Measurements from ENCODE around the gene POLR3H. TPM values are rescaled to one million over a fixed set of nuclear protein-coding genes. Genes with fewer than 3 reads are reported as not detected.
"Not testable (repeated sequence)": the region's sequence is repeated elsewhere in the genome, so short reads cannot be mapped to it uniquely, and the experiment has no call there.

The POLR3H gene
- total RNA-seq, 1 donor from 2014 or later: 44.5 TPM

- no peaks in the 10 kb centered on the region for H3K27me3 ChIP-seq (ENCODE audit: insufficient read depth, low read length)
- H2AFZ ChIP-seq (ENCODE audit: low read depth, low read length): no peak overlapping the region
- Mint-ChIP-seq H3K9me3 (ENCODE audit: unreplicated experiment) (no peaks in the 10 kb centered on the region), H3K27ac (ENCODE audit: unreplicated experiment) (no peak overlapping the region), H3K27me3 (ENCODE audit: low read depth, unreplicated experiment) (no peaks in the 10 kb centered on the region), H3K4me3 (ENCODE audit: unreplicated experiment) (no peak overlapping the region), H3K4me1 (ENCODE audit: low read depth, unreplicated experiment) (no peaks in the 10 kb centered on the region), H3K36me3 (ENCODE audit: low read depth, unreplicated experiment) (peaks cover 13% of the 10 kb centered on the region)
- H3K79me2 ChIP-seq (ENCODE audit: insufficient read depth, low read length): no peaks in the 10 kb centered on the region
- H3K36me3 ChIP-seq (ENCODE audit: insufficient read depth, low read length): peaks cover 5% of the 10 kb centered on the region
- DNase-seq (ENCODE audit: low read depth) (no peak), FAIRE-seq (no peak)
- H3K9ac ChIP-seq (ENCODE audit: low read length): no peak overlapping the region
- H3K4me3 ChIP-seq (ENCODE audit: insufficient read depth, low read depth, low read length): no peak overlapping the region
- no peak for TF ChIP-seq EZH2 (IDR thresholded peaks at IDR 0.05; ENCODE audit: insufficient read depth, low read length)
- TF ChIP-seq, protein P1, sequence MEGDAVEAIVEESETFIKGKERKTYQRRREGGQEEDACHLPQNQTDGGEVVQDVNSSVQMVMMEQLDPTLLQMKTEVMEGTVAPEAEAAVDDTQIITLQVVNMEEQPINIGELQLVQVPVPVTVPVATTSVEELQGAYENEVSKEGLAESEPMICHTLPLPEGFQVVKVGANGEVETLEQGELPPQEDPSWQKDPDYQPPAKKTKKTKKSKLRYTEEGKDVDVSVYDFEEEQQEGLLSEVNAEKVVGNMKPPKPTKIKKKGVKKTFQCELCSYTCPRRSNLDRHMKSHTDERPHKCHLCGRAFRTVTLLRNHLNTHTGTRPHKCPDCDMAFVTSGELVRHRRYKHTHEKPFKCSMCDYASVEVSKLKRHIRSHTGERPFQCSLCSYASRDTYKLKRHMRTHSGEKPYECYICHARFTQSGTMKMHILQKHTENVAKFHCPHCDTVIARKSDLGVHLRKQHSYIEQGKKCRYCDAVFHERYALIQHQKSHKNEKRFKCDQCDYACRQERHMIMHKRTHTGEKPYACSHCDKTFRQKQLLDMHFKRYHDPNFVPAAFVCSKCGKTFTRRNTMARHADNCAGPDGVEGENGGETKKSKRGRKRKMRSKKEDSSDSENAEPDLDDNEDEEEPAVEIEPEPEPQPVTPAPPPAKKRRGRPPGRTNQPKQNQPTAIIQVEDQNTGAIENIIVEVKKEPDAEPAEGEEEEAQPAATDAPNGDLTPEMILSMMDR (IDR thresholded peaks at IDR 0.05; ENCODE audit: insufficient read depth, low read depth, low read length): no peak
- H3K4me2 ChIP-seq (ENCODE audit: low read length): no peak overlapping the region
- no peaks in the 10 kb centered on the region for H3K9me3 ChIP-seq (ENCODE audit: insufficient read depth, low read depth, low read length)
- H3K4me1 ChIP-seq (ENCODE audit: insufficient read depth, low read length): no peaks in the 10 kb centered on the region
- H3K27ac ChIP-seq (ENCODE audit: low read depth, low read length): no peak overlapping the region
- H4K20me1 ChIP-seq (ENCODE audit: insufficient read depth, low read length): peaks cover 4% of the 10 kb centered on the region
Observed at GRCh38 chr22:41573677-41574076, 29.4 kb upstream of the POLR3H start.

- H3K27ac ChIP-seq (ENCODE audit: low read depth, low read length); H3K4me3 Mint-ChIP-seq (ENCODE audit: unreplicated experiment); H3K9ac ChIP-seq (ENCODE audit: low read length); H3K9me3 ChIP-seq (ENCODE audit: insufficient read depth, low read depth, low read length); H3K27ac Mint-ChIP-seq (ENCODE audit: unreplicated experiment); FAIRE-seq; H3K9me3 Mint-ChIP-seq (ENCODE audit: unreplicated experiment); H4K20me1 ChIP-seq (ENCODE audit: insufficient read depth, low read length); H3K27me3 ChIP-seq (ENCODE audit: insufficient read depth, low read length); H3K36me3 Mint-ChIP-seq (ENCODE audit: low read depth, unreplicated experiment); H3K79me2 ChIP-seq (ENCODE audit: insufficient read depth, low read length); H3K4me2 ChIP-seq (ENCODE audit: low read length); H3K4me1 ChIP-seq (ENCODE audit: insufficient read depth, low read length); H3K27me3 Mint-ChIP-seq (ENCODE audit: low read depth, unreplicated experiment); H3K4me3 ChIP-seq (ENCODE audit: insufficient read depth, low read depth, low read length); H2AFZ ChIP-seq (ENCODE audit: low read depth, low read length); H3K36me3 ChIP-seq (ENCODE audit: insufficient read depth, low read length); H3K4me1 Mint-ChIP-seq (ENCODE audit: low read depth, unreplicated experiment); DNase-seq (ENCODE audit: low read depth): not testable (repeated sequence)
Observed at GRCh38 chr22:41572305-41572704, 28.0 kb upstream of the POLR3H start.

DNA sequence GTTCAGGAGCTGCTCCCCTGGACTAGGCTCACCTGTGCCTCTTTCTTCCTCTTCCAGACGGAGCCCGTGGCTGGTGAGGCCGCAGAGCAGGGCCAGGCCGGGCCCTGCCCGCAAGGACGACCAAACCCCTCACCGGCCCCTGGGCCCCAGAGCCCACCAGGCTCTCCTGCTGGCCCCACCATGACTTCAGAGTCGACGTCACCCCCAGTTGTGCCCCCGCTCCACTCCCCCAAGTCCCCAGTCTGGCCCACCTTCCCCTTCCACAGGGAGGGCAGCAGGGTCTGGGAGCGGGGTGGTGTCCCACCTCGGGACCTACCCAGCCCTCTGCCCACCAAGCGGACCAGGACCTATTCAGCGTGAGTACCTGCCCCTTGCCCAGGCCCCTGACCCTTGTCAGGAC lies 27.5 kb upstream of the POLR3H start:
- Mint-ChIP-seq H3K27ac (ENCODE audit: unreplicated experiment) (no peak overlapping the region), H3K27me3 (ENCODE audit: low read depth, unreplicated experiment) (no peaks in the 10 kb centered on the region), H3K9me3 (ENCODE audit: unreplicated experiment) (no peaks in the 10 kb centered on the region), H3K36me3 (ENCODE audit: low read depth, unreplicated experiment) (peaks cover 2% of the 10 kb centered on the region), H3K4me3 (ENCODE audit: unreplicated experiment) (no peak overlapping the region), H3K4me1 (ENCODE audit: low read depth, unreplicated experiment) (no peaks in the 10 kb centered on the region)
- H3K9ac ChIP-seq (ENCODE audit: low read length): no peak overlapping the region
- no peak for TF ChIP-seq EZH2 (IDR thresholded peaks at IDR 0.05; ENCODE audit: insufficient read depth, low read length)
- TF ChIP-seq, protein P1 (IDR thresholded peaks at IDR 0.05; ENCODE audit: insufficient read depth, low read depth, low read length): no peak
- H3K36me3 ChIP-seq (ENCODE audit: insufficient read depth, low read length): no peaks in the 10 kb centered on the region
- no peaks in the 10 kb centered on the region for H4K20me1 ChIP-seq (ENCODE audit: insufficient read depth, low read length)
- H3K79me2 ChIP-seq (ENCODE audit: insufficient read depth, low read length): no peaks in the 10 kb centered on the region
- H3K4me2 ChIP-seq (ENCODE audit: low read length): no peak overlapping the region
- H3K4me1 ChIP-seq (ENCODE audit: insufficient read depth, low read length): no peaks in the 10 kb centered on the region
- no peaks in the 10 kb centered on the region for H3K9me3 ChIP-seq (ENCODE audit: insufficient read depth, low read depth, low read length)
- H2AFZ ChIP-seq (ENCODE audit: low read depth, low read length): no peak overlapping the region
- DNase-seq (ENCODE audit: low read depth) (no peak), FAIRE-seq (no peak)
- H3K27me3 ChIP-seq (ENCODE audit: insufficient read depth, low read length): no peaks in the 10 kb centered on the region
- H3K27ac ChIP-seq (ENCODE audit: low read depth, low read length): no peak overlapping the region
- H3K4me3 ChIP-seq (ENCODE audit: insufficient read depth, low read depth, low read length): no peak overlapping the region

Data from astrocyte (in vitro differentiated cells and primary cell).